ENCODE measurements around the gene SMG9.

SMG9 gene

DNA sequence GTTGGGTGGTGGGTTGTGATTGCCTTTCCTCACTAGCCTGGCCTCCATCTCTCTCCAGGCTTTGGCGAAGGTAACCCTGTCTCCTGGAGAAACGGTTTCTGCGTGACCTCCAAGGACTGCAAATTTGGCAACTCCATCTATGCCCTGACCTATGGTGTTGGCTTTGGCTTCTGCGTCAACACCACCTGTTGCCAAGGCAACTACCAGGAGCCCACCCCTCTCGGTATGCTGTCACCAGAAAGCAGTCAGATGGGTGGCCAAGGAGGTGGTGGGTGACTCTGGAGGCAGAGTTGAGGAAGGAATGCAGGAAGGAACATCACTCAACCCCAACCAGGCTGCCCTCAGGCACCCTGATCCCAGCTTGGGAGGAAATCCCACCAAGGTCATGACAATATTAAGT is 57.5 kb downstream of the SMG9 start (continued):
- TF ChIP-seq RBAK (tag by site-specific recombination; IDR thresholded peaks at IDR 0.05) (no peak), ZFP37 (tag by site-specific recombination; IDR thresholded peaks at IDR 0.05) (no peak), ZNF549 (tag by site-specific recombination; IDR thresholded peaks at IDR 0.05) (no peak), ZNF621 (tag by site-specific recombination; IDR thresholded peaks at IDR 0.05) (no peak), GFI1B (tag by site-specific recombination; IDR thresholded peaks at IDR 0.05) (no peak), SETDB1 (IDR thresholded peaks at IDR 0.05; ENCODE audit: insufficient read length, low read length) (no peak)
- TF ChIP-seq, protein P1, sequence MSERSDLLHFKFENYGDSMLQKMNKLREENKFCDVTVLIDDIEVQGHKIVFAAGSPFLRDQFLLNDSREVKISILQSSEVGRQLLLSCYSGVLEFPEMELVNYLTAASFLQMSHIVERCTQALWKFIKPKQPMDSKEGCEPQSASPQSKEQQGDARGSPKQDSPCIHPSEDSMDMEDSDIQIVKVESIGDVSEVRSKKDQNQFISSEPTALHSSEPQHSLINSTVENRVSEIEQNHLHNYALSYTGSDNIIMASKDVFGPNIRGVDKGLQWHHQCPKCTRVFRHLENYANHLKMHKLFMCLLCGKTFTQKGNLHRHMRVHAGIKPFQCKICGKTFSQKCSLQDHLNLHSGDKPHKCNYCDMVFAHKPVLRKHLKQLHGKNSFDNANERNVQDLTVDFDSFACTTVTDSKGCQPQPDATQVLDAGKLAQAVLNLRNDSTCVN (tag by site-specific recombination; optimal IDR thresholded peaks at IDR 0.05), result no peak
- TF ChIP-seq, protein P2, sequence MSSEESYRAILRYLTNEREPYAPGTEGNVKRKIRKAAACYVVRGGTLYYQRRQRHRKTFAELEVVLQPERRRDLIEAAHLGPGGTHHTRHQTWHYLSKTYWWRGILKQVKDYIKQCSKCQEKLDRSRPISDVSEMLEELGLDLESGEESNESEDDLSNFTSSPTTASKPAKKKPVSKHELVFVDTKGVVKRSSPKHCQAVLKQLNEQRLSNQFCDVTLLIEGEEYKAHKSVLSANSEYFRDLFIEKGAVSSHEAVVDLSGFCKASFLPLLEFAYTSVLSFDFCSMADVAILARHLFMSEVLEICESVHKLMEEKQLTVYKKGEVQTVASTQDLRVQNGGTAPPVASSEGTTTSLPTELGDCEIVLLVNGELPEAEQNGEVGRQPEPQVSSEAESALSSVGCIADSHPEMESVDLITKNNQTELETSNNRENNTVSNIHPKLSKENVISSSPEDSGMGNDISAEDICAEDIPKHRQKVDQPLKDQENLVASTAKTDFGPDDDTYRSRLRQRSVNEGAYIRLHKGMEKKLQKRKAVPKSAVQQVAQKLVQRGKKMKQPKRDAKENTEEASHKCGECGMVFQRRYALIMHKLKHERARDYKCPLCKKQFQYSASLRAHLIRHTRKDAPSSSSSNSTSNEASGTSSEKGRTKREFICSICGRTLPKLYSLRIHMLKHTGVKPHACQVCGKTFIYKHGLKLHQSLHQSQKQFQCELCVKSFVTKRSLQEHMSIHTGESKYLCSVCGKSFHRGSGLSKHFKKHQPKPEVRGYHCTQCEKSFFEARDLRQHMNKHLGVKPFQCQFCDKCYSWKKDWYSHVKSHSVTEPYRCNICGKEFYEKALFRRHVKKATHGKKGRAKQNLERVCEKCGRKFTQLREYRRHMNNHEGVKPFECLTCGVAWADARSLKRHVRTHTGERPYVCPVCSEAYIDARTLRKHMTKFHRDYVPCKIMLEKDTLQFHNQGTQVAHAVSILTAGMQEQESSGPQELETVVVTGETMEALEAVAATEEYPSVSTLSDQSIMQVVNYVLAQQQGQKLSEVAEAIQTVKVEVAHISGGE (tag by site-specific recombination; conservative IDR thresholded peaks at IDR 0.05; ENCODE audit: low read depth), result no peak

DNA sequence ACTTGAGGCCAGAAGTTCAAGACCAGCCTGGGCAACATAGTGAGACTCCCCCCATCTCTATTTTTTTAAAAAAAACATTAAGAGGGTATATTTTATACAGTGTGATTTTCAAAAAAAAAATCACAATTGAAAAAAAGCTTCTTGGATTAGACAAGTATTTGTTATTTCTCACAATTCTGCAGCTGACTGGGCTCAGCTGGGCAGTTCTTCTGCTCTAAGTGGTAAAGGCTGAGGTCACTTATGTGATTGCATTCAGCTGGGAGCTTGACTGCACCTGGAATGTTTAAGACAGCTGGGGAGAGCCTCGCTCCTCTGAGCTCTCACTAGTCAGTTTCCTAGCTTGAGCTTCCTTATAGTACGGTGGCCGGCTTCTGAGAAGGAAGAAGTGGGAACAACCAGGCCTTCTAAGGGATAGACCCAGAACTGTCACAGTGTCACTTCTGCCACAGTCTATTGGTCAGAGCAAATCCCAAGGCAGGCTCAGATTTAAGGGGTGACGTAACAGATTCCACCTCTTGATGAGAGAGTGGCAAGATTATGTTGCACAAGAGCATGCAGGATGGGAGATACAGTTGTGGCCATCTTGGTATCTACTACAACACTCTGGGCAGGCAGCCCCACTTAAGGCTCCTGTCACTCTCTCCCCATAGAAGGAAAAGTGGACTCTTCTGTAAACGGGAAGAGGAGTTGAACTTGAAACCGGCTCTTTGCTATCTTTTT is 58.6 kb downstream of the SMG9 start:
- H3K27ac ChIP-seq (ENCODE audit: extremely low read depth, low read depth, low read length), result no peak overlapping the region
- TF ChIP-seq RBAK (tag by site-specific recombination; IDR thresholded peaks at IDR 0.05) (no peak), PRDM1 (tag by site-specific recombination; IDR thresholded peaks at IDR 0.05) (0 out of 2 replicates have a peak, but pooled peaks have one; percentile 14), ZBTB1 (tag by site-specific recombination; IDR thresholded peaks at IDR 0.05) (no peak), ZBTB21 (tag by site-specific recombination; IDR thresholded peaks at IDR 0.05) (no peak), SCRT2 (tag by site-specific recombination; IDR thresholded peaks at IDR 0.05) (no peak), GLI2 (tag by site-specific recombination; IDR thresholded peaks at IDR 0.05; ENCODE audit: borderline replicate concordance, low read depth) (no peak), GFI1B (tag by site-specific recombination; IDR thresholded peaks at IDR 0.05) (no peak), ZNF530 (tag by site-specific recombination; IDR thresholded peaks at IDR 0.05; ENCODE audit: low read depth) (no peak), ZNF223 (tag by site-specific recombination; IDR thresholded peaks at IDR 0.05) (no peak), ZNF169 (tag by site-specific recombination; IDR thresholded peaks at IDR 0.05) (no peak)
- TF ChIP-seq, protein P3, sequence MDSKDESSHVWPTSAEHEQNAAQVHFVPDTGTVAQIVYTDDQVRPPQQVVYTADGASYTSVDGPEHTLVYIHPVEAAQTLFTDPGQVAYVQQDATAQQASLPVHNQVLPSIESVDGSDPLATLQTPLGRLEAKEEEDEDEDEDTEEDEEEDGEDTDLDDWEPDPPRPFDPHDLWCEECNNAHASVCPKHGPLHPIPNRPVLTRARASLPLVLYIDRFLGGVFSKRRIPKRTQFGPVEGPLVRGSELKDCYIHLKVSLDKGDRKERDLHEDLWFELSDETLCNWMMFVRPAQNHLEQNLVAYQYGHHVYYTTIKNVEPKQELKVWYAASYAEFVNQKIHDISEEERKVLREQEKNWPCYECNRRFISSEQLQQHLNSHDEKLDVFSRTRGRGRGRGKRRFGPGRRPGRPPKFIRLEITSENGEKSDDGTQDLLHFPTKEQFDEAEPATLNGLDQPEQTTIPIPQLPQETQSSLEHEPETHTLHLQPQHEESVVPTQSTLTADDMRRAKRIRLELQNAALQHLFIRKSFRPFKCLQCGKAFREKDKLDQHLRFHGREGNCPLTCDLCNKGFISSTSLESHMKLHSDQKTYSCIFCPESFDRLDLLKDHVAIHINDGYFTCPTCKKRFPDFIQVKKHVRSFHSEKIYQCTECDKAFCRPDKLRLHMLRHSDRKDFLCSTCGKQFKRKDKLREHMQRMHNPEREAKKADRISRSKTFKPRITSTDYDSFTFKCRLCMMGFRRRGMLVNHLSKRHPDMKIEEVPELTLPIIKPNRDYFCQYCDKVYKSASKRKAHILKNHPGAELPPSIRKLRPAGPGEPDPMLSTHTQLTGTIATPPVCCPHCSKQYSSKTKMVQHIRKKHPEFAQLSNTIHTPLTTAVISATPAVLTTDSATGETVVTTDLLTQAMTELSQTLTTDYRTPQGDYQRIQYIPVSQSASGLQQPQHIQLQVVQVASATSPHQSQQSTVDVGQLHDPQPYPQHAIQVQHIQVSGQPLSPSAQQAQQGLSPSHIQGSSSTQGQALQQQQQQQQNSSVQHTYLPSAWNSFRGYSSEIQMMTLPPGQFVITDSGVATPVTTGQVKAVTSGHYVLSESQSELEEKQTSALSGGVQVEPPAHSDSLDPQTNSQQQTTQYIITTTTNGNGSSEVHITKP (tag by site-specific recombination; IDR thresholded peaks at IDR 0.05), result 0 out of 2 replicates have a peak, but pooled peaks have one; percentile 37
- TF ChIP-seq, protein P4, sequence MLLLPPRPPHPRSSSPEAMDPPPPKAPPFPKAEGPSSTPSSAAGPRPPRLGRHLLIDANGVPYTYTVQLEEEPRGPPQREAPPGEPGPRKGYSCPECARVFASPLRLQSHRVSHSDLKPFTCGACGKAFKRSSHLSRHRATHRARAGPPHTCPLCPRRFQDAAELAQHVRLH (tag by site-specific recombination; IDR thresholded peaks at IDR 0.05), result no peak
- CTCF ChIA-PET, result interaction anchor here (1.0 kb wide), 1 partner anchor 49 kb away, joined by 4 read pairs; no protein-coding TSS in a partner anchor
- peaks cover 2% of the 10 kb centered on the region; the same call in 1 of the 2 replicates for H3K9me3 ChIP-seq (ENCODE audit: control insufficient read depth, insufficient read depth, low read depth, low read length)
- POLR2A ChIA-PET, result interaction anchor here (2.2 kb wide), 1 partner anchor 27 kb away, joined by 9 read pairs; the partner anchor contains the start of gene PLAUR
- H3K4me1 ChIP-seq (ENCODE audit: control insufficient read depth, insufficient read depth, low read length), result no peaks in the 10 kb centered on the region; the same call in 1 of the 2 replicates
- H3K36me3 ChIP-seq (ENCODE audit: control insufficient read depth in 2 of 2, insufficient read depth in 1 of 2, low read length in 2 of 2), result no peaks in the 10 kb centered on the region
- H3K4me3 ChIP-seq (ENCODE audit: low read depth, low read length), result no peak overlapping the region
